BLaER1 (cell line): Measurements from ENCODE around the gene SELENOV.
A peak's percentile ranks its signal among the peaks of the same experiment; 100 is the strongest.

Experiments used
- H3K27ac ChIP-seq: shearing (Covaris generic); formaldehyde crosslinking; 2 replicates; pipeline ENCODE4 v1.8.1; 2022
- H3K27me3 ChIP-seq: shearing (Covaris generic); formaldehyde crosslinking; 2 replicates; pipeline ENCODE4 v1.8.1; 2022
- H3K36me3 ChIP-seq: shearing (Covaris generic); formaldehyde crosslinking; 2 replicates; pipeline ENCODE4 v1.8.1; 2022
- H3K4me1 ChIP-seq: shearing (Covaris generic); formaldehyde crosslinking; 2 replicates; pipeline ENCODE4 v1.8.1; 2022
- H3K4me2 ChIP-seq: shearing (Covaris generic); formaldehyde crosslinking; 2 replicates; pipeline ENCODE4 v1.8.1; 2022
- H3K4me3 ChIP-seq: shearing (Covaris generic); formaldehyde crosslinking; 2 replicates; pipeline ENCODE4 v1.8.1; 2022
- H3K9ac ChIP-seq: shearing (Covaris generic); formaldehyde crosslinking; 2 replicates; pipeline ENCODE4 v1.8.1; 2022
- H3K9me3 ChIP-seq: shearing (Covaris generic); formaldehyde crosslinking; 2 replicates; pipeline ENCODE4 v1.8.1; 2022
- H4K20me1 ChIP-seq: shearing (Covaris generic); formaldehyde crosslinking; 2 replicates; pipeline ENCODE4 v1.8.1; 2022
- Cebpa-rat ChIP-seq: shearing (Covaris generic); IDR thresholded peaks from 2 replicates; pipeline ENCODE4 v1.8.1; 2022

Gene SELENOV

DNA sequence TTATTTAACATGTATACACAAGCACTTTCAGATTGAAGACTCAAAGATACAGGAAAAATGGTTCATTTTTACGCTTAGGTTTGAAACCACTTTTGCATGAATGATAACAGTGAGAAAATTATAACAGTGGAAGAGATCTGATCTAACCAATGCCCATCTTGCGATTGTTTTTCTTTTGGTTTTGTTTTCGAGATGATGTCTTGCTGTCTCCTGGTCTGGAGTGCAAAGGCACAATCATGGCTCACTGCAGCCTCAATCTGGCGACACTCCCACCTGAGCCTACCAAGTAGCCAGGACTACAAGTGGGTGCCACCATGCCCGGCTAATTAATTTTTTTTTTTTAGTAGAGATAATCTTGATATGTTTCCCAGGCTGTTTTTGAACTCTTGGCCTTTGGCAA lies 35.3 kb downstream of the SELENOV start:
- Histone ChIP-seq H3K4me3 (no peak overlapping the region), H4K20me1 (no peaks in the 10 kb centered on the region), H3K27me3 (no peaks in the 10 kb centered on the region), H3K27ac (no peak overlapping the region), H3K36me3 (no peaks in the 10 kb centered on the region), H3K4me2 (no peak overlapping the region), H3K9ac (no peak overlapping the region), H3K9me3 (no peaks in the 10 kb centered on the region), H3K4me1 (peaks cover 24% of the 10 kb centered on the region)
- no peak for TF ChIP-seq Cebpa-rat

DNA sequence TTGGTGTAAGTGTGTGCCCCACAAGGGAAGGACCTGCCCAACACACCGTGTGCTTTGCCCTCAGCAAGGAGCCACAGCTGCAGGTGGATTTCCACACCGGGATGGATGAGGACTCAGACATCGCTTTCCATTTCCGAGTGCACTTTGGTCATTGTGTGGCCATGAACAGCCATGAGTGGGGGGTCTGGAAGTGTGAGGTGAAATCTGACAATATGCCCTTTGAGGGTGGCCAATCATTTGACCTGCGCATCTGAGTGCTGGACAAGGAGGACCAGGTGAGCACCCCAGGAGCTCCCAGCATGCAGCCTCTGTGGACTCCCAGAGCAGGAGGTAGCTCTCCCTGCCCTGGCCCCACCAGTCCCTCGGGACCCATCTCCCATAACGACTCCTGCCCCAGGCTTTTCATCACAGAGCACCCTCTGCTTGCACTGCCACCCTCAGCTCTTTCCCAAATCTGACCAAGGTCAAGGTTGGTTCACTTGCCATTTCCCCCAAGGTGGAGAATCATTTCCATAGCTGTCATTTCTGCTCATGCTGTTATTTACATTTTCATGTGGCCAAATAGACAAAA lies 38.2 kb downstream of the SELENOV start:
- H4K20me1 ChIP-seq: no peaks in the 10 kb centered on the region
- no peak overlapping the region for H3K27ac ChIP-seq
- H3K9ac ChIP-seq: no peak overlapping the region
- TF ChIP-seq Cebpa-rat: no peak
- H3K4me1 ChIP-seq: peaks cover 28% of the 10 kb centered on the region
- peak overlapping the region; percentile 68 for H3K4me2 ChIP-seq
- no peaks in the 10 kb centered on the region for H3K27me3 ChIP-seq
- no peaks in the 10 kb centered on the region for H3K36me3 ChIP-seq
- no peak overlapping the region for H3K4me3 ChIP-seq
- no peaks in the 10 kb centered on the region for H3K9me3 ChIP-seq

DNA sequence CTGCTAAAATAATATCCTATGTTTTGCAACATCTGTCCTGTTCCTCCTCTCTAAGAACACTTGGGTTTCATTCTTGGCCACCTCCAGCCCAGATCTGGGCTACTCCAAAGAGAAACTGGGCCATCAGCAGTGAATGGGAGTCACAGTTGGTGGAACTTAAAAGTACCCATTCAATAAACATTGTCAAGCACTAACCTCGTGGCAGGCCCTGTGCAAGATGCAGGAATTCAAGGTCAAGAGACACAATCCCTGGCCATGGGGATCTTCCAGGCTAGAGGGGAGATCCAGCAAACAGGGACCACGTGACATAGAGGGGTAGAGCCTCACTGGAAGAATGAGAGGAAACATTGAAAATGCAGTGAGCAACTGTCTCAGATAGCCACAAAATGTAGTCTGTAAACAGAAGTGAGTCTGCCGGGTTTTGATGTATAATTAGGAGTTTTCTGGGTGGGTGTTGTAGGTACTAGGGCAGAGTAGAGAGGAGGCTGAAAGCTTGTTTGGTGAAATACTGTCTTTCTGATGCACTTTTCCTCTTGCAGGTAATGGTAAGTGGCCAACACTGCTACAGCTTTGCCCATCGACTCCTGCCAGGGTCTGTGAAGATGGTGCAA lies 39.9 kb downstream of the SELENOV start:
- Histone ChIP-seq H3K4me3 (no peak overlapping the region), H3K27ac (no peak overlapping the region), H3K36me3 (no peaks in the 10 kb centered on the region), H3K27me3 (no peaks in the 10 kb centered on the region), H3K9me3 (no peaks in the 10 kb centered on the region), H3K4me1 (peaks cover 28% of the 10 kb centered on the region), H4K20me1 (no peaks in the 10 kb centered on the region), H3K9ac (no peak overlapping the region), H3K4me2 (no peak overlapping the region)
- TF ChIP-seq Cebpa-rat: no peak

DNA sequence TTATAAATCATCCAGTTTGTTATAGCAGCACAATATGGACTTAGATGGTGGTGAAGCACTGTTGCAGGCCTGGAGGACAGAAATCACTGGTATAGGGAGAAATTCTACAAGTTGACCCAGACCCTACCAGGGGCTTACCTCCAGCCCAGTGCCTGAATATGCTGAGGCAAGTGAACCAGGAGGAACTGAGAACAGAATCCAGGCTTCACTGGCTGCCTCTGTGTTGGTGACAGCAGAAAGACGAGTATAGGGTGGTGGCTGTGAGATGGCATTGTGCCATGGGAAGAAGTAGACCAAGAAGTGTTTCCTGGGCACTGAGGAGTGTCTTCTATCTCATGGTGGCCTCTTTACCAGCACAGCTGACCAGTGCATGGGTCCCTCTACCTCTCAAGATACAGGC lies 40.9 kb downstream of the SELENOV start:
- no peak for TF ChIP-seq Cebpa-rat
- Histone ChIP-seq H3K27ac (no peak overlapping the region), H3K4me1 (peaks cover 28% of the 10 kb centered on the region), H3K4me2 (no peak overlapping the region), H3K27me3 (no peaks in the 10 kb centered on the region), H3K4me3 (no peak overlapping the region), H3K9me3 (no peaks in the 10 kb centered on the region), H3K9ac (no peak overlapping the region), H3K36me3 (no peaks in the 10 kb centered on the region), H4K20me1 (no peaks in the 10 kb centered on the region)

DNA sequence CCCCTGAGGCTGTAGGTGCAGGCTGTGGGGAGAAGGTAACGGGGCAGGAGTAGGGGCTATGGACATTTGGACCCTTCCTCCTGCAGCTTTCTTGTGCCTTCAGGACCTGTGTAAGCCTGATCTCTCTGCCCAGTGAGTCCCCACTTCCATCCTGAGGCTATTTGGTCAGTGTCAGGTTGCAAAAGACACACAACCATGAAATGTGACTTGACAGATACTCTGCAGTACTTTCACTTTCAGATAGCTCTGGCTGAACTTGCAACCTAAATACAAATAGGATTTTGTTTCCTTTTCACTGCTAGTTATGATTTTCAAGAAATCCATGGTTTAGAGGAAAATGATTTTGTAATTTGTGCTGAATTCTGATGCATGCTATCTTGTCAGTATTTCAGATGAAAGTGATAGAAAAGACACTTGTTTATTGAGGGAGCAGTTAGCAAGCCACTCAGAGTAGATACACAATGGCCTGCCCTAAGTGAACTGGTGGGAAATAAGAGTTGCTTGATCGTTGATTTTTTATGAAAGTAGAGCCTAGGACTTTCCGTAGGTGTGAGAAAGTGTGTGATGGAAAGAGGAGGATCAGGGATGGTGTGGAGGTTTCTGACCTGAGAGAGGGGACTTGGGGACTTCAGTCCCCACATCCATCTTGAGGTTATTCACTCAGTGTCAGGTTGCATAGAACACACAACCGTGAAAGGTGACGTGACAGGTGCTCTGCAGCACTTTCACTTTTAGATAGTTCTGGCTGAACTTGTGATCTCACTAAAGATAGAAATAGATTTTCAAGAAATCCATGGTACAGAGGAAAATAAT lies 43.1 kb downstream of the SELENOV start:
- Histone ChIP-seq H3K4me3 (no peak overlapping the region), H3K9me3 (no peaks in the 10 kb centered on the region), H3K27me3 (no peaks in the 10 kb centered on the region), H3K36me3 (no peaks in the 10 kb centered on the region), H3K4me1 (peaks cover 12% of the 10 kb centered on the region), H3K4me2 (no peak overlapping the region), H3K27ac (no peak overlapping the region), H4K20me1 (no peaks in the 10 kb centered on the region), H3K9ac (no peak overlapping the region)
- TF ChIP-seq Cebpa-rat: no peak

DNA sequence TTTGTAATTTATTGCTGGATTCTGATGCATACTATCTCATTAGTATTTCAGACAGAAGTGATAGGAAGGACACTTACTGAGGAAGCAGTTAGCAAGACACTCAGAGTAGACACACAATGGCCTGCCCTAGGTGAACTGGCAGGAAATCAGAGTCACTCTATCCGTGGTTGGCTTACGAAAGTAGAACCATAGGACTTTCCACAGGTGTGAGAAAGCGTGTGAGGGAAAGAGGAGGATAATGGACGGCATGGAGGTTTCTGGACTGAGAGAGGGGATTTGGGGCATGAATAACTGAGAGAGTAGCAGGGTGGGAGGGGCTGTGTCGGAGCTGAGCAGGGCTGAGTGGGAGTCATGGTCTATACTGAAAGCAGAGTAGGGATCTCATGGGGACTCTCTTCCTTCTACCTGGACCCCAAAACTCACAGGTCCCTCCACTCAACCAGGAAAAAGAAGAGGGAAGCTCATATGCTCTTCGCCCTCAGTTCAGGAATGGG lies 43.7 kb downstream of the SELENOV start:
- no peak overlapping the region for H3K27ac ChIP-seq
- no peak for TF ChIP-seq Cebpa-rat
- H4K20me1 ChIP-seq: no peaks in the 10 kb centered on the region
- no peak overlapping the region for H3K4me3 ChIP-seq
- 0 out of 2 replicates have a peak, but pooled peaks cover 5% of the 10 kb centered on the region for H3K4me1 ChIP-seq
- no peaks in the 10 kb centered on the region for H3K9me3 ChIP-seq
- H3K36me3 ChIP-seq: no peaks in the 10 kb centered on the region
- no peak overlapping the region for H3K9ac ChIP-seq
- H3K4me2 ChIP-seq: no peak overlapping the region
- H3K27me3 ChIP-seq: no peaks in the 10 kb centered on the region

DNA sequence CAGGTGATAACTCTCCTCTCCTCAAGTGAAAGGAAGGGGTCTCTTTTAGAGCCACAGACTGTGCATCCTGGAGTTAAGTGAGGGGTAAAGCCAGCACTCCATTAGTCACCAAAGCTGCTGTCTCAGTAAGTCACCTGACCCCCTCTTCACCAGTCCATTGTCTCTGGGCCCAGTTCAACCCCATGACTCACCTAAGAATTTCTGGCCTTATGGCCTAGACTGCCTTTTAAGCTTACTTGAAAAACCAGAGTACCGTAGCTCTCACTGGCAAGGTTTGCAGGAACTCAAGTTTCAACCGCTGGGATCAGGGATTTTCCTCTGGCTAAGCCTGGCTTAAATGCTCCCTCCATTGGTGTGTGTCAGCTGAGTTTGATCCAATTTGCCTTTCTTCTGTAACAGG lies 48.5 kb downstream of the SELENOV start:
- H3K27ac ChIP-seq: no peak overlapping the region
- H4K20me1 ChIP-seq: no peaks in the 10 kb centered on the region
- no peak for TF ChIP-seq Cebpa-rat
- no peak overlapping the region for H3K4me2 ChIP-seq
- no peak overlapping the region for H3K9ac ChIP-seq
- no peak overlapping the region for H3K4me3 ChIP-seq
- no peaks in the 10 kb centered on the region for H3K4me1 ChIP-seq
- H3K27me3 ChIP-seq: no peaks in the 10 kb centered on the region
- no peaks in the 10 kb centered on the region for H3K36me3 ChIP-seq
- H3K9me3 ChIP-seq: no peaks in the 10 kb centered on the region

- Histone ChIP-seq H3K4me2 (no peak overlapping the region), H3K9ac (no peak overlapping the region), H3K4me3 (no peak overlapping the region), H3K4me1 (no peaks in the 10 kb centered on the region), H3K27me3 (no peaks in the 10 kb centered on the region), H4K20me1 (no peaks in the 10 kb centered on the region), H3K27ac (no peak overlapping the region), H3K9me3 (no peaks in the 10 kb centered on the region), H3K36me3 (no peaks in the 10 kb centered on the region)
- no peak for TF ChIP-seq Cebpa-rat
Observed at GRCh38 chr19:39566064-39566463, 51.1 kb downstream of the SELENOV start.

DNA sequence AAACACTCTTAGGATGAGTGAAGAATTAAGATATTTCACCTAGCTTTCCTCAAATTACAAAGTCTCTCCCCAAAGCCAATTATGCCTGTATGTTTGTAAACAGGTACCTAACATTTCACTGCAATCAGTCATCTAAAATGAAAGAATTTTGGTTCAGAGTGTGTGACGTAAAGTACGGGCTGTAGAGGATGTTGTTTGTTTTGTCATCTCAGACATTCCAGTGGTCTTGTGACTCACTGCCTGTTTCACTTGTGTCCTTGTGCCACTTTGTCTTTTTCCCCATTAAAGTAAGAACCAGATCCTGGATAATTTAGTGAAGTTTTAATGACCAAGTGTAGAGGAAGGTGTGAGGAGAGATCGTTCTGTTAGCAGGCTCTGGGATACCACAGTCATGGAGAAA lies 53.7 kb downstream of the SELENOV start:
- H3K4me2 ChIP-seq: no peak overlapping the region
- H3K27ac ChIP-seq: no peak overlapping the region
- H3K27me3 ChIP-seq: no peaks in the 10 kb centered on the region
- H3K4me3 ChIP-seq: no peak overlapping the region
- H3K4me1 ChIP-seq: no peaks in the 10 kb centered on the region
- H3K9ac ChIP-seq: no peak overlapping the region
- no peak for TF ChIP-seq Cebpa-rat
- H3K9me3 ChIP-seq: no peaks in the 10 kb centered on the region
- H4K20me1 ChIP-seq: no peaks in the 10 kb centered on the region
- H3K36me3 ChIP-seq: no peaks in the 10 kb centered on the region
